Neural cell (in vitro differentiated cells): ENCODE results near the gene ARHGAP42. TPM values are rescaled to one million over a fixed set of nuclear protein-coding genes. Genes with fewer than 3 reads are reported as not detected.

Experiments
- H2AFZ ChIP-seq: fragments of 200-600, 300-800 bp; sonication (generic), shearing (Covaris generic); 2 replicates; pipeline ENCODE4 v1.6.0; 2014; ENCODE audit warnings: low read depth, mild to moderate bottlenecking, antibody characterized with exemption, low read length, moderate library complexity
- H3F3A ChIP-seq: fragments of 200-600 bp; shearing (Covaris generic); 2 replicates; pipeline ENCODE4 v1.6.1; 2016; ENCODE audit warnings: mild to moderate bottlenecking, moderate library complexity, mixed read lengths, antibody characterized with exemption, low read length; ENCODE audit not compliant: insufficient read depth, poor library complexity, severe bottlenecking
- H3K27ac ChIP-seq: fragments of 200-600, 300-800 bp; sonication (generic), shearing (Covaris generic); 2 replicates; pipeline ENCODE4 v1.5.1; 2014; ENCODE audit warnings: mild to moderate bottlenecking, low read length, moderate library complexity
- H3K27me3 ChIP-seq: fragments of 300-800, 200-600 bp; sonication (generic), shearing (Covaris generic); 2 replicates; pipeline ENCODE4 v1.6.0; 2014; ENCODE audit warnings: mild to moderate bottlenecking, low read depth, low read length, moderate library complexity; ENCODE audit not compliant: insufficient read depth
- H3K36me3 ChIP-seq: fragments of 300-800, 200-600 bp; sonication (generic), shearing (Covaris generic); 2 replicates; pipeline ENCODE4 v1.5.1; 2014; ENCODE audit warnings: mild to moderate bottlenecking, antibody characterized with exemption, low read length, moderate library complexity; ENCODE audit not compliant: insufficient read depth
- H3K4me2 ChIP-seq: fragments of 300-800, 200-600 bp; sonication (generic), shearing (Covaris generic); 2 replicates; pipeline ENCODE4 v1.6.0; 2014; ENCODE audit warnings: mild to moderate bottlenecking, low read length
- H3K4me3 ChIP-seq: fragments of 300-800, 200-600 bp; sonication (generic), shearing (Covaris generic); 2 replicates; pipeline ENCODE4 v1.5.1; 2014; ENCODE audit warnings: mild to moderate bottlenecking, low read length, moderate library complexity
- H3K79me2 ChIP-seq: fragments of 200-600 bp; shearing (Covaris generic); replicated peaks from 2 replicates; pipeline ENCODE4 v1.6.0; 2014; ENCODE audit warnings: mild to moderate bottlenecking, low read length, moderate library complexity; ENCODE audit not compliant: insufficient read depth
- H3K9ac ChIP-seq: fragments of 300-800, 200-600 bp; sonication (generic), shearing (Covaris generic); 2 replicates; pipeline ENCODE4 v1.6.1; 2016; ENCODE audit warnings: mild to moderate bottlenecking, low read length, mixed read lengths
- H3K9me2 ChIP-seq: fragments of 200-600 bp; shearing (Covaris generic); 2 replicates; pipeline ENCODE4 v1.6.1; 2016; ENCODE audit warnings: mild to moderate bottlenecking, low read length, mixed read lengths; ENCODE audit not compliant: insufficient read depth
- H3K9me3 ChIP-seq: fragments of 200-600, 300-800 bp; sonication (generic), shearing (Covaris generic); 2 replicates; pipeline ENCODE4 v1.6.1; 2016; ENCODE audit warnings: mild to moderate bottlenecking, mixed run types, low read length, moderate library complexity, mixed read lengths
- H4K20me1 ChIP-seq: fragments of 200-600 bp; shearing (Covaris generic); 2 replicates; pipeline ENCODE4 v1.6.1; 2016; ENCODE audit warnings: mild to moderate bottlenecking, mixed run types; ENCODE audit not compliant: insufficient read depth
- CTCF ChIP-seq: fragments of 450-650 bp; IDR thresholded peaks from 2 replicates; pipeline ENCODE4 v1.5.1; 2014; ENCODE audit warnings: antibody characterized with exemption, mild to moderate bottlenecking, moderate library complexity; ENCODE audit not compliant: poor library complexity, severe bottlenecking
- EP300 ChIP-seq: fragments of 450-650 bp; conservative IDR thresholded peaks from 2 replicates; pipeline ENCODE4 v1.6.1; 2014; ENCODE audit warnings: antibody characterized with exemption, mild to moderate bottlenecking, moderate library complexity; ENCODE audit not compliant: poor library complexity, severe bottlenecking
- EZH2 ChIP-seq: fragments of 200-600, 300-800 bp; shearing (Covaris generic), sonication (generic); IDR thresholded peaks from 2 replicates; pipeline ENCODE4 v1.6.1; 2014; ENCODE audit warnings: antibody characterized with exemption, low read length, borderline replicate concordance, mild to moderate bottlenecking; ENCODE audit not compliant: insufficient read depth, poor library complexity, severe bottlenecking
- MXI1 ChIP-seq: fragments of 450-650 bp; conservative IDR thresholded peaks from 2 replicates; pipeline ENCODE4 v1.6.1; 2014; ENCODE audit warnings: antibody characterized with exemption, mild to moderate bottlenecking; ENCODE audit not compliant: poor library complexity, severe bottlenecking
- POLR2AphosphoS5 ChIP-seq: IDR thresholded peaks from 2 replicates; pipeline ENCODE4 v1.6.1; 2012
- RAD21 ChIP-seq: fragments of 450-650 bp; conservative IDR thresholded peaks from 2 replicates; pipeline ENCODE4 v1.6.1; 2014; ENCODE audit warnings: antibody characterized with exemption, mild to moderate bottlenecking, moderate library complexity
- SMC3 ChIP-seq: fragments of 450-650 bp; conservative IDR thresholded peaks from 2 replicates; pipeline ENCODE4 v1.6.1; 2014; ENCODE audit warnings: antibody characterized with exemption, mild to moderate bottlenecking, moderate library complexity; ENCODE audit not compliant: poor library complexity
- TAF1 ChIP-seq: IDR thresholded peaks from 2 replicates; pipeline ENCODE4 v1.6.1; 2012; ENCODE audit warnings: low read depth
- polyA plus RNA-seq: library from polyadenylated mRNA; depleted of rRNA; stranded (reverse); fragments of >200 nt; gene quantifications from 2 replicates; pipeline ENCODE4 v1.2.3, GENCODE V29; 2014
- TF ChIP-seq, protein P1 (sequence below): IDR thresholded peaks from 2 replicates; pipeline ENCODE4 v1.6.1; 2012; ENCODE audit warnings: borderline replicate concordance

The ARHGAP42 gene
- polyA plus RNA-seq, 1 donor from 2014 or later, result 0.64 TPM

GRCh38 chr11:100970283-100971164 is 283.4 kb downstream of the ARHGAP42 start:
- no peak for TF ChIP-seq SMC3
- Histone ChIP-seq H3K27me3 (no peaks in the 10 kb centered on the region), H3K27ac (no peak overlapping the region), H3K36me3 (no peaks in the 10 kb centered on the region), H3K79me2 (no peaks in the 10 kb centered on the region), H3K9ac (no peak overlapping the region), H2AFZ (no peak overlapping the region), H4K20me1 (no peaks in the 10 kb centered on the region), H3K4me2 (no peak overlapping the region), H3K9me3 (no peaks in the 10 kb centered on the region), H3F3A (no peaks in the 10 kb centered on the region), H3K9me2 (no peaks in the 10 kb centered on the region), H3K4me3 (no peak overlapping the region)

- no peaks in the 10 kb centered on the region for H3K9me3 ChIP-seq
- no peak overlapping the region for H3K4me2 ChIP-seq
- no peaks in the 10 kb centered on the region for H3K27me3 ChIP-seq
- H3K9ac ChIP-seq, result no peak overlapping the region
- H3F3A ChIP-seq, result no peaks in the 10 kb centered on the region
- H3K79me2 ChIP-seq, result no peaks in the 10 kb centered on the region
- H3K4me3 ChIP-seq, result no peak overlapping the region
- H4K20me1 ChIP-seq, result no peaks in the 10 kb centered on the region
- no peaks in the 10 kb centered on the region for H3K36me3 ChIP-seq
- H2AFZ ChIP-seq, result no peak overlapping the region
- TF ChIP-seq EZH2 (no peak), TAF1 (no peak), CTCF (no peak), RAD21 (no peak), POLR2AphosphoS5 (no peak), SMC3 (no peak), EP300 (no peak), MXI1 (no peak)
- TF ChIP-seq, protein P1, sequence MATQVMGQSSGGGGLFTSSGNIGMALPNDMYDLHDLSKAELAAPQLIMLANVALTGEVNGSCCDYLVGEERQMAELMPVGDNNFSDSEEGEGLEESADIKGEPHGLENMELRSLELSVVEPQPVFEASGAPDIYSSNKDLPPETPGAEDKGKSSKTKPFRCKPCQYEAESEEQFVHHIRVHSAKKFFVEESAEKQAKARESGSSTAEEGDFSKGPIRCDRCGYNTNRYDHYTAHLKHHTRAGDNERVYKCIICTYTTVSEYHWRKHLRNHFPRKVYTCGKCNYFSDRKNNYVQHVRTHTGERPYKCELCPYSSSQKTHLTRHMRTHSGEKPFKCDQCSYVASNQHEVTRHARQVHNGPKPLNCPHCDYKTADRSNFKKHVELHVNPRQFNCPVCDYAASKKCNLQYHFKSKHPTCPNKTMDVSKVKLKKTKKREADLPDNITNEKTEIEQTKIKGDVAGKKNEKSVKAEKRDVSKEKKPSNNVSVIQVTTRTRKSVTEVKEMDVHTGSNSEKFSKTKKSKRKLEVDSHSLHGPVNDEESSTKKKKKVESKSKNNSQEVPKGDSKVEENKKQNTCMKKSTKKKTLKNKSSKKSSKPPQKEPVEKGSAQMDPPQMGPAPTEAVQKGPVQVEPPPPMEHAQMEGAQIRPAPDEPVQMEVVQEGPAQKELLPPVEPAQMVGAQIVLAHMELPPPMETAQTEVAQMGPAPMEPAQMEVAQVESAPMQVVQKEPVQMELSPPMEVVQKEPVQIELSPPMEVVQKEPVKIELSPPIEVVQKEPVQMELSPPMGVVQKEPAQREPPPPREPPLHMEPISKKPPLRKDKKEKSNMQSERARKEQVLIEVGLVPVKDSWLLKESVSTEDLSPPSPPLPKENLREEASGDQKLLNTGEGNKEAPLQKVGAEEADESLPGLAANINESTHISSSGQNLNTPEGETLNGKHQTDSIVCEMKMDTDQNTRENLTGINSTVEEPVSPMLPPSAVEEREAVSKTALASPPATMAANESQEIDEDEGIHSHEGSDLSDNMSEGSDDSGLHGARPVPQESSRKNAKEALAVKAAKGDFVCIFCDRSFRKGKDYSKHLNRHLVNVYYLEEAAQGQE, result no peak
- no peaks in the 10 kb centered on the region for H3K9me2 ChIP-seq
- no peak overlapping the region for H3K27ac ChIP-seq
Observed at GRCh38 chr11:100972046-100972445, 285.0 kb downstream of the ARHGAP42 start.
